Daoy (cell line): ENCODE data around the gene ABI2. TPM values are rescaled to one million over a fixed set of nuclear protein-coding genes. Genes with fewer than 3 reads are reported as not detected.
"Not testable (repeated sequence)": the region's sequence is repeated elsewhere in the genome, so short reads cannot be mapped to it uniquely, and the experiment has no call there.

ENCODE experiments used
- DNase-seq: peaks from one replicate; pipeline ENCODE4 v3.0.0-alpha.2; 2015; ENCODE audit warnings: low read depth
- total RNA-seq: library from RNA; depleted of rRNA; stranded (reverse); fragments of >200 nt; shearing (Covaris generic); gene quantifications from 2 replicates; pipeline ENCODE4 v1.2.3, GENCODE V29; 2014; rRNA removed

The ABI2 gene
- total RNA-seq: 21.9 and 25.7 TPM in 2 replicates

- peak; percentile 88 for DNase-seq
These were observed at the start of gene ABI2 for GRCh38 chr2:203327901-203328759. Gene ABI2 (plus strand): TSS chr2:203328394. CDS start chr2:203328515, 121 bp downstream.

DNA sequence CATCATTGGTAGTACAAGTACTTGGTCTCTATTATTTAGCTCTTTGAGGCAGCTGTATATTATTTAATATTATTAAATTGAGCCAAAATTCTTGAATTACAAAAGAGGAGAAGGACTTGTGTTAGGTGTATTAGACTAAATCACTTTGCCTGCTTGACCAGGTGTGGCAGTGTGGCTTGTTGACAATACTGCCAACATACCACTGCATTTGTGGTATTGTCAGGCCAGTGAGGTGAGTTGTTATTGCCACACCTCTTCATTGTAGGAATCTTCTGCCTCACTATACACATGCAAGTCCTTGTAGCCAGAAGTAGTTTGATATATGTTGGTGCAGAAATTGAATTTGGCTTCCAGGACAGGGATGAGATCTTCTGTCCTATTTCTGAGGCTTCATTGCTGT is 48.9 kb upstream of the ABI2 start:
- DNase-seq: no peak

DNA sequence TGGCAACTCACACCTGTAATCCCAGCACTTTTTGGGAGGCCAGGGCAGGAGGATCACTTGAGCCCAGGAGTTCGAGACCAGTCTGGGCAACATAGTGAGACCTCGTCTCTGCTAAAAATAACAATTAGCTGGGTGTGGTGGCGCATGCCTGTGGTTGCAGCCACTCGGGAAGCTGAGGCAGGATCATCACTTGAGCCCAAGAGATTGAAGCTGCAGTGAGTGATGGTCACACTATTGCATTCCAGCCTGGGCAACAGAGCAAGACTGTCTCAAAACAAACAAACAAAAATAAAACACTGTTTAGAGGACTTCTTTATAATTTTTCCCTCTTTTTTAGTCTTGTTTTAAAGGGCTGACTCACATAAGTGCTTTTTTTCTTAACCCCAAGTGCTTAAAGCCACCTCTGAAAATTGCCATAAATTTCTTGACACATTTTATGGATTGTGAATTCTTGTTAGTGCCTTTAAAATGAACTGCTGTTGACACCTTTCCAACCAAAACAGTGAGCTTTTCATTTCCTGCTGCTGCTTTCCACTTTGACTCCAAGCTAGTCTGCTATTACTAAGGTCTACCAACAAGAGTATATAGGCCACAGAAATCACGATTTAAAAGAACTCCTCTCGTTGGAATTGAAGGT is 47.6 kb upstream of the ABI2 start:
- peak; percentile 15 for DNase-seq

GRCh38 chr2:203282101-203282500 is 46.1 kb upstream of the ABI2 start:
- no peak for DNase-seq

- DNase-seq: no peak
These were observed 41.7 kb upstream of the ABI2 start for GRCh38 chr2:203286532-203286931.

DNA sequence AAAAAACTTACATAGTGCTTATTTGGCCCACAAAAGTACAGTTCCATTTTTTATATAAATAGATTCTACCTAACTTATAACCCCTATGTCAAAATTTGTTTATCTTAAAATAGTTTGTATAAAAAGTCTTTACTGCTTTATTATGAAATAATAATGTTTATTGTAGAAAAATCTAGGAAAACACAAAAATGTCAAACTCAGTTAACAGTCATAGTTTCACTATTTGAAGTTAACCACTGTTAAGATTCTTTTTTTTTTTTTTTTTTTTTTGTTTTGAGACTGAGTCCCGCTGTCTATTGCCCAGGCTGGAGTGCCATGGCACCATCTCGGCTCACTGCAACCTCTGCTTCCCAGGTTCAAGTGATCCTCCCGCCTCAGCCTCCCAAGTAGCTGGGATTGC is 26.5 kb upstream of the ABI2 start:
- no peak for DNase-seq

- DNase-seq: not testable (repeated sequence)
These were observed 25.6 kb upstream of the ABI2 start for GRCh38 chr2:203302586-203302985.

GRCh38 chr2:203310688-203311436 is 17.3 kb upstream of the ABI2 start:
- no peak for DNase-seq

- no peak for DNase-seq
These were observed 1.8 kb upstream of the ABI2 start for GRCh38 chr2:203326356-203326755.

GRCh38 chr2:203327582-203327900 is 653 bp upstream of the ABI2 start:
- no peak for DNase-seq

DNA sequence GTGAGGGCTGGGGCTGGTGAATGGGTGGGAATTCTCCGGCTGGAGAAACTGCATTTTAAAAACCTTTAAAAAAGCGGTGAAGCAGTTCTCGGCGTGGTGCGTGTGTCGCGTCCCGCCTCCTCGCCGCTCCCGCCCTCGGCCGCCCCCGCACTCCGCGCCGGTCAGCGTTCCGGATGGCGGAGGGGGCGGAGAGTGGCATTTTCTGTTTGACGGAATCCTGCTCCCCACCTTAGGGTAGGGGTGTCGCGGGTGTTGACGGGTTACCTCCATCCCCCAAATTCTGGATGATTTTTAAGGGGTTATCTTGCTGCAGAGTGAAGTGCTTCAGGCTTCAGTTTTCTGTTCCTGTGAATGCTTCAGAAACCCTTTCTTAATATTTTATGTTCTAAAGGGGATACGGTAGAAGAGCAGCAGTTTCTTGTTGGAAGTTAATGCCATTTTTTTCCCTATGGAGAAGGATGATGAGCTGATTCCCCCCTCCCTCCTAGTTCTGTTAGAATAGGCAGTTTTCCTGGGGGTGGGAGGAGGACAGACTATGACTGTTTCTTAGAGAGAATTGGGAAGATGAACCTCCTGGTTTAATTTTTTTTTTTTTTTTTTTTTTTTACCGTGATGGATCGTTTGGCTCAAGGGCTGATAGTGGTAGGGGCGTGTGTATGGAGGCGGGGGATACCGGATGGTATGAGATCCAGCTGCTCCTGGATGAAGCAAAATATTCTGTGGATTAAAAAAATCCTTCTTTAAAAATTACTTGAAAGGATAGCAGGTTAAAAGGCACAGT is 756 bp downstream of the ABI2 start:
- DNase-seq: peak; percentile 69

- no peak for DNase-seq
These were observed 2.2 kb downstream of the ABI2 start for GRCh38 chr2:203330434-203330833.

GRCh38 chr2:203338322-203338721 is 10.1 kb downstream of the ABI2 start:
- DNase-seq: no peak

DNA sequence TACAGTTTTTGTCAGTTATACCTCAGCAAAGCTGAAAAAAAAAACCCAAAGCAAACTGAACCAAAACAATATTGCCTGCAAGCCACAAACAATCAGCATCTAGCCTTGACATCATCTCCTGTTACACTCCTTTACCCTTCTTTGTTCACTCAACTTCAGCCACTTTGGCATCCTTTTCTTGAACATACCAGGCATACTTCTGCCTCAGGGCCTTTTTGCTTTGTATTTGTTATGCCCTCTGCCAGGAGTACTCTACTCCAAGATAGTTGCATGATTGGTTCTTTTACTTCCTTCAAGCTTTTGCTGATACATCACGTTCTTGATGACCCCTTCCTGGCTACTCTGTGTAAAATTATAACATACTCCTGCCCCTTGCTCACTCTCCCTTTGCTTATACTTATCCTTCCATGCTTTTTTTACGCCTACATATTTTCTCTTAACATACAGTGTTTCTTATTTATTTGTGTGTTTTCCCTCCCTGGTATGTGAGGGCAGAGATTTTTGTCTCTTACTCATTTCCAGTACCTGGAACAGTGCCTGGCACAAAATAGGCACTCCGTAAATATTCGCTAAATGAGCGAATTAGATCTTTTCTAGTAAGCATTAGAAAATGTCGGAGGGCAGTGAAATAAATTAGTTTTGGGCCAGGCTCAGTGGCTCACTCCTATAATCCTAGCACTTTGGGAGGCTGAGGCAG is 12.7 kb downstream of the ABI2 start:
- DNase-seq: peak; percentile 5

- DNase-seq: no peak
These were observed 13.6 kb downstream of the ABI2 start for GRCh38 chr2:203341741-203342310.

DNA sequence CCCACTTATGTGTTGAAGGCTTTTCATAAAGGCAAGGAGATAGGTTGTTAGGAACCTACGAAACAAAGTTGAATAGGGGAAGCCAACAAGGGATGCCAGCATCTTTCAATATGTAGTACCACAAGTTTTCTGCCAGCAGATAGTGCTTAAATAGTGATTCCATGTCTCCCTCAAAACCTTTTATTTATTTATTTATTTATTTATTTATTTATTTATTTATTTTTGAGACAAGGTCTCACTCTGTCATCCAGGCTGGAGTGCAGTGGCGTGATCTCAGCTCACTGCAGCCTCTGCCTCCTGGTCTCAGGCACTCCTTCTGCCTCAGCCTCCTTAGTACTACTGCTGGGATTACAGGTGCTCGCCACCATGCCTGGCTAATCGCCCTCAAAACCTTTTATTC is 14.2 kb downstream of the ABI2 start:
- not testable (repeated sequence) for DNase-seq

GRCh38 chr2:203344667-203345066 is 16.5 kb downstream of the ABI2 start:
- DNase-seq: no peak

DNA sequence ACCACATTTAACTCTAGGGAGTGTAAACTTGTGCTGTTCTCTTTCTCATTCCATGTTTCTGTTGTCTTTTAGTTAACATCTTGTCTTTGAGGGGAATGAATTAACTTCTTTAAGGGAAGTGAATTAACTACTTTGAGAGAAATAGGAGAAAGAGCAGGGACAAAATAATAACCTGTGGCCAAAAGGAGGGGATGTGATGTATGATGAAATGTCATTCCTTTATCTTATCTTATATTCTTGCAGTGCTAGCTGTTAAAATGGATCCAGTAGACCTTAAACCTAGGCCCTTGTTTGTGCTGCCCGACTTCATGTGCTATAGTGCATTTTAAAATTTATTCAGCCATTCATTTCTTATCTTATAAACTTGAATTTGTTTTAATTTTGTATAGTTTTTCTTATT is 18.4 kb downstream of the ABI2 start:
- DNase-seq: no peak

GRCh38 chr2:203347375-203347774 is 19.2 kb downstream of the ABI2 start:
- DNase-seq: no peak

DNA sequence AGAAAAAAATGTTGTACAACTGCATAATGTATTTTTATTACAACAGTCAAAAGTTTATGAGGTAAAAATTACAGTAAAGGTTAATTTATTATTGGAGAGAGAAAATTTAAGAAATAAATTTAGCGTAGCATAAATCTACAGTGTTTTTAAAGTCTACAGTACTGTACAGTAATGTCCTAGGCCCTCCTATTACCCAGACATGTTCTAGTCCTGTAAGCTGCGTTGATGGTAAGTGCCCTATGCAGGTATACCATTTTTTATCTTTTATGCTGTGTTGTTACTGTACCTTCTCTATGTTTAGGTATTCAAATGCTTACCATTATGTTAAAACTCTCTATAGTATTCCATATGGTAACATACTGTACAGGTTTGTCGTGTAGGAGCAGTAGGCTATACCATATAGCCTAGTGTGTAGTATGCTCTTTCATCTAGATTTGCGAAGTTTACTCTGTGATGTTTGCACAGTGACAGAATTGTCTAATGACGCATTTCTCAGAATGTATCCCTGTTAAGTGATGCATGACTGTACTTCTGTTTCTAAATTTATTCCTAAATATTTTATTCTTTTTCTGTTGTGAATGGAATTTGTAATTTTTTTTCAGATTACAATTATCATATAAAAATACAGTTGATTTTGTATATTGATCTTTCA is 24.5 kb downstream of the ABI2 start:
- no peak for DNase-seq
